IMR-90 (cell line): ENCODE results near the gene AAR2. TPM values are rescaled to one million over a fixed set of nuclear protein-coding genes. Genes with fewer than 3 reads are reported as not detected.

ENCODE experiments used
- ATAC-seq: fragments of 200-7000 bp; cut with Tn5 transposase; 2 replicates; pipeline ENCODE4 v1.9.1; 2020; ENCODE audit warnings: low read depth, mild to moderate bottlenecking, moderate library complexity
- BruUV-seq: library from RNA; stranded (reverse); fragments of 400-500 nt; replicated peaks from 2 replicates; lab custom pipeline; 2021; lab: Mats Ljungman, UMichigan
- CTCF ChIA-PET: fragments of 300-600 bp; formaldehyde crosslinking; extraction: SDS; loops from one replicate; lab custom pipeline; 2021; ENCODE audit warnings: antibody characterized with exemption; lab: Yijun Ruan, JAX
- POLR2A ChIA-PET: fragments of 300-600 bp; sonication (Branson Sonifier 250); formaldehyde crosslinking; loops from one replicate; lab custom pipeline; 2022; ENCODE audit warnings: antibody characterized with exemption; ENCODE audit not compliant: unreplicated experiment; lab: Charles Lee
- DNase-seq: peaks from one replicate; pipeline ENCODE4 v3.0.0; 2013
- H2AFZ ChIP-seq: replicated peaks from 2 replicates; pipeline ENCODE3; 2013; ENCODE audit warnings: low read length, mild to moderate bottlenecking; ENCODE audit not compliant: poor library complexity
- H2AK5ac ChIP-seq: 2 replicates; pipeline ENCODE4 v1.6.1; 2013; ENCODE audit warnings: low read depth, low read length, inconsistent platforms
- H2AK9ac ChIP-seq: replicated peaks from 2 replicates; pipeline ENCODE3; 2013; ENCODE audit warnings: mild to moderate bottlenecking, low read depth, low read length, moderate library complexity; ENCODE audit not compliant: poor library complexity
- H2BK120ac ChIP-seq: 2 replicates; pipeline ENCODE4 v1.6.1; 2013; ENCODE audit warnings: low read depth, low read length, inconsistent platforms
- H2BK15ac ChIP-seq: 3 replicates; pipeline ENCODE4 v1.6.1; 2013; ENCODE audit warnings: low read depth, low read length, inconsistent platforms
- H2BK20ac ChIP-seq: 2 replicates; pipeline ENCODE4 v1.6.1; 2013; ENCODE audit warnings: low read depth, mild to moderate bottlenecking, inconsistent platforms, low read length, moderate library complexity
- H2BK5ac ChIP-seq: 2 replicates; pipeline ENCODE4 v1.6.1; 2013; ENCODE audit warnings: mild to moderate bottlenecking, low read depth, low read length, inconsistent platforms; ENCODE audit not compliant: poor library complexity, severe bottlenecking
- H3K14ac ChIP-seq: replicated peaks from 2 replicates; pipeline ENCODE4 v1.6.1; 2013; ENCODE audit warnings: low read depth, low read length, inconsistent platforms
- H3K18ac ChIP-seq: 2 replicates; pipeline ENCODE4 v1.6.1; 2013; ENCODE audit warnings: low read depth, low read length, control low read depth
- H3K23ac ChIP-seq: 2 replicates; pipeline ENCODE4 v1.6.1; 2013; ENCODE audit warnings: low read depth, low read length, inconsistent platforms
- H3K27ac ChIP-seq: 2 replicates; pipeline ENCODE4 v1.5.1; 2013; ENCODE audit warnings: mild to moderate bottlenecking, control low read depth, low read length; ENCODE audit not compliant: insufficient read depth
- H3K27me3 ChIP-seq: 2 replicates; pipeline ENCODE4 v1.6.1; 2013; ENCODE audit warnings: low read length; ENCODE audit not compliant: control insufficient read depth, insufficient read depth
- H3K36me3 ChIP-seq: 2 replicates; pipeline ENCODE4 v1.6.1; 2013; ENCODE audit warnings: low read length, mixed read lengths; ENCODE audit not compliant: control insufficient read depth, insufficient read depth
- H3K4ac ChIP-seq: 2 replicates; pipeline ENCODE4 v1.6.1; 2013; ENCODE audit warnings: low read depth, low read length, inconsistent platforms
- H3K4me1 ChIP-seq: 2 replicates; pipeline ENCODE4 v1.6.1; 2013; ENCODE audit warnings: low read length, mixed read lengths; ENCODE audit not compliant: control insufficient read depth, insufficient read depth
- H3K4me2 ChIP-seq: 2 replicates; pipeline ENCODE4 v1.6.1; 2013; ENCODE audit warnings: low read depth, mild to moderate bottlenecking, control low read depth, low read length, moderate library complexity
- H3K4me3 ChIP-seq: 2 replicates; pipeline ENCODE4 v1.5.1; 2013; ENCODE audit warnings: low read depth, mild to moderate bottlenecking, control low read depth, low read length, moderate library complexity; ENCODE audit not compliant: insufficient read depth
- H3K56ac ChIP-seq: 2 replicates; pipeline ENCODE4 v1.6.1; 2013; ENCODE audit warnings: low read length, inconsistent platforms; ENCODE audit not compliant: insufficient read depth; ENCODE audit errors: extremely low read depth
- H3K79me1 ChIP-seq, 2 experiments: 2 replicates each; pipeline ENCODE4 v1.6.1; 2013; ENCODE audit warnings: low read length in 2 of 2, inconsistent platforms in 1 of 2, low read depth in 1 of 2
- H3K9ac ChIP-seq: 2 replicates; pipeline ENCODE4 v1.6.1; 2013; ENCODE audit warnings: low read depth, low read length, control low read depth
- H3K9me1 ChIP-seq: 2 replicates; pipeline ENCODE4 v1.6.1; 2013; ENCODE audit warnings: low read length, inconsistent platforms; ENCODE audit not compliant: insufficient read depth
- H3K9me3 ChIP-seq: 2 replicates; pipeline ENCODE4 v1.6.1; 2013; ENCODE audit warnings: low read length; ENCODE audit not compliant: control insufficient read depth, insufficient read depth
- H4K20me1 ChIP-seq: 2 replicates; pipeline ENCODE4 v1.6.1; 2013; ENCODE audit warnings: low read length, inconsistent platforms; ENCODE audit not compliant: insufficient read depth
- H4K5ac ChIP-seq: 2 replicates; pipeline ENCODE4 v1.6.1; 2013; ENCODE audit warnings: mild to moderate bottlenecking, low read depth, low read length, control low read depth
- H4K8ac ChIP-seq, 2 experiments: 2 replicates each; pipeline ENCODE4 v1.6.1; 2013; ENCODE audit warnings: low read depth in 2 of 2, low read length in 2 of 2, control low read depth in 1 of 2, inconsistent platforms in 1 of 2
- H4K91ac ChIP-seq: 2 replicates; pipeline ENCODE4 v1.6.1; 2013; ENCODE audit warnings: low read depth, low read length, inconsistent platforms; ENCODE audit not compliant: insufficient read depth
- BHLHE40 ChIP-seq: fragments of 150-350 bp; IDR thresholded peaks from 2 replicates; pipeline ENCODE4 v1.6.1; 2016; ENCODE audit warnings: mild to moderate bottlenecking, low read depth, low read length
- CEBPB ChIP-seq: IDR thresholded peaks from 2 replicates; pipeline ENCODE4 v1.6.1; 2012; ENCODE audit warnings: low read depth, low read length, improper control_type of control experiment
- CHD1 ChIP-seq: IDR thresholded peaks from 2 replicates; pipeline ENCODE4 v1.6.1; 2012; ENCODE audit warnings: low read depth, low read length, improper control_type of control experiment
- CTCF ChIP-seq: conservative IDR thresholded peaks from 2 replicates; pipeline ENCODE4 v1.5.1; 2012; ENCODE audit warnings: mild to moderate bottlenecking, low read depth, low read length, improper control_type of control experiment
- ELK1 ChIP-seq: fragments of 150-350 bp; IDR thresholded peaks from 2 replicates; pipeline ENCODE4 v1.6.1; 2016; ENCODE audit warnings: low read depth, mild to moderate bottlenecking, low read length, moderate library complexity, borderline replicate concordance
- FOS ChIP-seq: fragments of 150-350 bp; IDR thresholded peaks from 2 replicates; pipeline ENCODE4 v1.6.1; 2016; ENCODE audit warnings: low read depth, low read length
- MAFK ChIP-seq: IDR thresholded peaks from 2 replicates; pipeline ENCODE4 v1.6.1; 2012; ENCODE audit warnings: low read depth, low read length, improper control_type of control experiment
- MAZ ChIP-seq: IDR thresholded peaks from 2 replicates; pipeline ENCODE4 v1.6.1; 2012; ENCODE audit warnings: low read depth, mild to moderate bottlenecking, low read length, improper control_type of control experiment, moderate library complexity, borderline replicate concordance
- MXI1 ChIP-seq: IDR thresholded peaks from 2 replicates; pipeline ENCODE4 v1.6.1; 2012; ENCODE audit warnings: low read depth, mild to moderate bottlenecking, low read length, moderate library complexity, borderline replicate concordance
- NFE2L2 ChIP-seq: fragments of 150-350 bp; IDR thresholded peaks from 2 replicates; pipeline ENCODE4 v1.6.1; 2016; ENCODE audit warnings: low read depth, mild to moderate bottlenecking, low read length
- POLR2A ChIP-seq: IDR thresholded peaks from 2 replicates; pipeline ENCODE4 v1.6.1; 2012; ENCODE audit warnings: mild to moderate bottlenecking, low read depth, low read length
- RAD21 ChIP-seq: IDR thresholded peaks from 2 replicates; pipeline ENCODE4 v1.6.1; 2012; ENCODE audit warnings: low read length, improper control_type of control experiment
- RCOR1 ChIP-seq: IDR thresholded peaks from 2 replicates; pipeline ENCODE4 v1.6.1; 2012; ENCODE audit warnings: mild to moderate bottlenecking, low read length, improper control_type of control experiment; ENCODE audit not compliant: insufficient replicate concordance
- RFX5 ChIP-seq: IDR thresholded peaks from 2 replicates; pipeline ENCODE4 v1.8.0; 2012; ENCODE audit warnings: low read depth, mild to moderate bottlenecking, low read length, moderate library complexity
- SMC3 ChIP-seq: fragments of 150-350 bp; IDR thresholded peaks from 2 replicates; pipeline ENCODE4 v1.6.1; 2016; ENCODE audit warnings: low read depth, mild to moderate bottlenecking, antibody characterized with exemption, low read length, moderate library complexity
- USF2 ChIP-seq: fragments of 150-350 bp; IDR thresholded peaks from 2 replicates; pipeline ENCODE4 v1.6.1; 2017; ENCODE audit warnings: mild to moderate bottlenecking, antibody characterized with exemption, low read length, low read depth
- whole genome bisulfite sequencing, 2 experiments: methylation state at CpG; one replicate each; pipeline versions ENCODE4 v1.1.5 to v1.1.7; 2013; ENCODE audit warnings: missing lambda C conversion rate in 2 of 2; ENCODE audit not compliant: insufficient read length in 1 of 2; ENCODE audit errors: extremely low coverage in 2 of 2; 5-methylcytosine and 5-hydroxymethylcytosine counted together
- dilution Hi-C: fragments of 300-500 bp; cut with HindIII; formaldehyde crosslinking; loops from one replicate; pipeline ENCODE4 v1.14.3; 2018; ENCODE audit warnings: low sequenced_read_pairs; ENCODE audit not compliant: unreplicated experiment
- in situ Hi-C: fragments of 300-500 bp; cut with MboI; formaldehyde crosslinking; loops from 3 replicates; pipeline ENCODE4 v1.14.3; 2019; ENCODE audit warnings: low sequenced_read_pairs, inconsistent platforms, mixed read lengths
- intact Hi-C: fragments of 100-400 bp; cut with micrococcal nuclease; formaldehyde crosslinking; loops from 2 replicates; pipeline ENCODE4 v1.10.0; 2022
- polyA plus RNA-seq, 3 experiments: library from polyadenylated mRNA; depleted of rRNA; stranded (reverse); fragments of >200 nt; gene quantifications; 2 replicates each; pipeline ENCODE4 v1.2.3, GENCODE V29; 2012; ENCODE audit warnings: low replicate concordance in 1 of 3
- total RNA-seq: library from RNA; depleted of rRNA; stranded (reverse); fragments of >200 nt; gene quantifications from 2 replicates; pipeline ENCODE4 v1.2.3, GENCODE V29; 2012

The AAR2 gene
- total and polyA plus RNA-seq, 2 of the 4 experiments (the other 2 are of a cell fraction), result 28.2 to 35.8 TPM

DNA sequence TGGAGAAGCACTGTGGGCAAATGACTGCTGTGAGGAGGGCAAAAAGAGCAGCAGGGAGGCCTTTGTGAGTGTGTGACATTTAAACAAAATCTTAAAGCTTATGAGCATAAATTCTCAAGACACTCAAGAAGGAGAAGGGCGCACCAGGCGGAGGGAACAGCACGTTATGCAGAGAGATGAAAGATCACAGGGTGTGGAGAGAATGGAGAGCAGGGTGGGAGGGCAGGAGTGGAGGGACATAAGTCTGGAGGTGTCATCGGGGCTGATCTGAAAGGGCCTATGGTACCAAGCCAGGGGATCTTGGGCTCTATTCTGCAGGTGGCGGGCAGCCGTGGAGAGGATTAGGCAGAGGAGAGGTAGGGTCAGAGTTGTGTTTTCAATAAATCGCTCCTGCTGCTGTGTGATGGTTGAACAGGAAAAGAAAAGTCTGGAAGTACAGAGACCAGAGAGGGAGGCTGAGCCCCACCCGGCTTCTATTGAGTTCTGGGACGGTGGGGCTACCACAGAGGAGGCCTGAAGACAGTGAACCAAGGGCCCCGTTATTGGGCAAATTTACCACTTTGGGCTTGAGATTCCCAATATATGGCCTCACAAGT lies 45.6 kb downstream of the AAR2 start:
- Histone ChIP-seq H3K4me3 (no peak overlapping the region), H4K91ac (no peak overlapping the region), H3K56ac (no peak overlapping the region), H3K27ac (no peak overlapping the region), H3K4me1 (no peaks in the 10 kb centered on the region), H2AFZ (no peak overlapping the region), H3K4me2 (no peak overlapping the region), H3K14ac (no peak overlapping the region), H3K9ac (no peak overlapping the region), H2AK9ac (no peak overlapping the region), H3K36me3 (no peaks in the 10 kb centered on the region), H3K18ac (no peak overlapping the region), H3K27me3 (peaks cover 48% of the 10 kb centered on the region), H2BK15ac (no peak overlapping the region), H3K79me1 (no peaks in the 10 kb centered on the region), H3K4ac (no peak overlapping the region), H2BK20ac (no peak overlapping the region), H4K20me1 (no peaks in the 10 kb centered on the region), H3K9me1 (no peaks in the 10 kb centered on the region), H4K8ac (no peak overlapping the region), H2AK5ac (no peak overlapping the region), H3K9me3 (no peaks in the 10 kb centered on the region; the same call in 1 of the 2 replicates), H4K5ac (no peak overlapping the region), H2BK5ac (no peak overlapping the region), H2BK120ac (no peak overlapping the region), H3K23ac (no peak overlapping the region)
- CTCF ChIA-PET, result no interaction called here
- POLR2A ChIA-PET, result no interaction called here
- ATAC-seq (no peak), DNase-seq (no peak)
- WGBS, 2 experiments, result 76% methylated on average over 6 of the region's 10 CpGs; no CpG with 5 or more reads in 1 of the 2 experiments
- dilution Hi-C loops, result no loop called here
- no TSS peak for BruUV-seq
- in situ Hi-C loops, result no loop called here
- intact Hi-C loops, result no loop called here
- no peak for TF ChIP-seq RAD21
- no peak for TF ChIP-seq ELK1
- no peak for TF ChIP-seq MAFK
- TF ChIP-seq FOS, result no peak
- no peak for TF ChIP-seq SMC3
- no peak for TF ChIP-seq RCOR1
- TF ChIP-seq MAZ, result no peak
- TF ChIP-seq POLR2A, result no peak
- no peak for TF ChIP-seq BHLHE40
- TF ChIP-seq MXI1, result no peak
- no peak for TF ChIP-seq CEBPB
- TF ChIP-seq CHD1, result no peak
- TF ChIP-seq NFE2L2, result no peak
- no peak for TF ChIP-seq RFX5
- TF ChIP-seq CTCF, result no peak
- no peak for TF ChIP-seq USF2
